ENCODE results near the gene SCG3.
A peak's percentile ranks its signal among the peaks of the same experiment; 100 is the strongest.
"Not testable (repeated sequence)": the region's sequence is repeated elsewhere in the genome, so short reads cannot be mapped to it uniquely, and the experiment has no call there.

The SCG3 gene

DNA sequence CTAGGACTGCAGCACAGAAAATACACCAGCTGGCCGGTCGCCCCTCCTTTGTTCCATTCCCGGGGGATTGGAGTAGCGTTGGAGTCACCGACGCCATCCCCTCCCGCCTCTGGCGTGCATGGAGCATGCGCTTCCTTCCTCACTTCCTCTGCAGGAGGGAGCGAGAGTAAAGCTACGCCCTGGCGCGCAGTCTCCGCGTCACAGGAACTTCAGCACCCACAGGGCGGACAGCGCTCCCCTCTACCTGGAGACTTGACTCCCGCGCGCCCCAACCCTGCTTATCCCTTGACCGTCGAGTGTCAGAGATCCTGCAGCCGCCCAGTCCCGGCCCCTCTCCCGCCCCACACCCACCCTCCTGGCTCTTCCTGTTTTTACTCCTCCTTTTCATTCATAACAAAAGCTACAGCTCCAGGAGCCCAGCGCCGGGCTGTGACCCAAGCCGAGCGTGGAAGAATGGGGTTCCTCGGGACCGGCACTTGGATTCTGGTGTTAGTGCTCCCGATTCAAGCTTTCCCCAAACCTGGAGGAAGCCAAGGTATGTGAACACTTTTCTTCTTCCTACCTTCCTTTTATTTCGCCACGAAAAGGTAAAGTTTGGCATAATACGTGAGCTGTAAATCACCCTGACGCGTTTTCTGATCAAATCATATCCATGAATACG is at the start of gene SCG3:
Gene SCG3 (plus strand): TSS at position 201 of the 661 bp plus-strand sequence. CDS start 253 bp downstream, at position 454.
- Mint-ChIP-seq H3K36me3 (ENCODE audit: low read depth) (no peaks in the 10 kb centered on the region), H3K27ac (no peak within 1 kb of the TSS), H3K9me3 (no peaks in the 10 kb centered on the region), H3K4me1 (no peaks in the 10 kb centered on the region), H3K4me3 (peak within 1 kb of the TSS; percentile 19 to 61 (median 25)), H3K27me3 (ENCODE audit: low read depth) (peaks cover 44% of the 10 kb centered on the region)
- TF ChIP-seq, protein P1, sequence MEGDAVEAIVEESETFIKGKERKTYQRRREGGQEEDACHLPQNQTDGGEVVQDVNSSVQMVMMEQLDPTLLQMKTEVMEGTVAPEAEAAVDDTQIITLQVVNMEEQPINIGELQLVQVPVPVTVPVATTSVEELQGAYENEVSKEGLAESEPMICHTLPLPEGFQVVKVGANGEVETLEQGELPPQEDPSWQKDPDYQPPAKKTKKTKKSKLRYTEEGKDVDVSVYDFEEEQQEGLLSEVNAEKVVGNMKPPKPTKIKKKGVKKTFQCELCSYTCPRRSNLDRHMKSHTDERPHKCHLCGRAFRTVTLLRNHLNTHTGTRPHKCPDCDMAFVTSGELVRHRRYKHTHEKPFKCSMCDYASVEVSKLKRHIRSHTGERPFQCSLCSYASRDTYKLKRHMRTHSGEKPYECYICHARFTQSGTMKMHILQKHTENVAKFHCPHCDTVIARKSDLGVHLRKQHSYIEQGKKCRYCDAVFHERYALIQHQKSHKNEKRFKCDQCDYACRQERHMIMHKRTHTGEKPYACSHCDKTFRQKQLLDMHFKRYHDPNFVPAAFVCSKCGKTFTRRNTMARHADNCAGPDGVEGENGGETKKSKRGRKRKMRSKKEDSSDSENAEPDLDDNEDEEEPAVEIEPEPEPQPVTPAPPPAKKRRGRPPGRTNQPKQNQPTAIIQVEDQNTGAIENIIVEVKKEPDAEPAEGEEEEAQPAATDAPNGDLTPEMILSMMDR (IDR thresholded peaks at IDR 0.05; ENCODE audit: unreplicated experiment in 3 of 3) = no peak

DNA sequence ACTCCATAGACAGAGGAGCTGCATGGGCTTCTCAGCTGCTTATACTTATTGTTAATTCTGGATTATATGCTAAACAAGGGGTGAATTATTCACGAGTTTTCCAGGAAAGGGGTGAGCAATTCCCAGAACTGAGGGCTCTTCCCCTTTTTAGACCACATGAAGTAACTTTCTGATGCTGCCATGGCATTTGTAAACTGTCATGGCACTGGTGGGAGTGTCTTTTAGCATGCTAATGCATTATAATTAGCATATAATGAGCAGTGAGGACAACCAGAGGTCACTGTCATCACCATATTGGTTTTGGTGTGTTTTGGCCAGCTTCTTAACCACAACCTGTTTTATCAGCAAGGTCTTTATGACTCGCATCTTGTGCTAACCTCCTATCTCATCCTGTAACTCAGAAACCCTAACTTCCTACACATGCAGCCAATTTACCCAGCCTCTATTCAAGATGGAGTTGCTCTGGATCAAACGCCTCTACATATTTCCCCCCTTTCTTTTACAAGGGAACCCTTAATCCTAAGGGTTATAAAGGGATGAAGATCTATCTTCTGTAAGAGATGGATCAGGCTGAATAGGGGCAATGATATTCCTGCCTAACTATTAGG is 46.6 kb upstream of the SCG3 start:
- Mint-ChIP-seq H3K27ac (no peak overlapping the region), H3K27me3 (ENCODE audit: low read depth) (no peaks in the 10 kb centered on the region), H3K4me3 (no peak overlapping the region), H3K9me3 (no peaks in the 10 kb centered on the region), H3K4me1 (no peaks in the 10 kb centered on the region), H3K36me3 (ENCODE audit: low read depth) (no peaks in the 10 kb centered on the region)
- TF ChIP-seq, protein P1 (IDR thresholded peaks at IDR 0.05; ENCODE audit: unreplicated experiment in 3 of 3) = no peak

DNA sequence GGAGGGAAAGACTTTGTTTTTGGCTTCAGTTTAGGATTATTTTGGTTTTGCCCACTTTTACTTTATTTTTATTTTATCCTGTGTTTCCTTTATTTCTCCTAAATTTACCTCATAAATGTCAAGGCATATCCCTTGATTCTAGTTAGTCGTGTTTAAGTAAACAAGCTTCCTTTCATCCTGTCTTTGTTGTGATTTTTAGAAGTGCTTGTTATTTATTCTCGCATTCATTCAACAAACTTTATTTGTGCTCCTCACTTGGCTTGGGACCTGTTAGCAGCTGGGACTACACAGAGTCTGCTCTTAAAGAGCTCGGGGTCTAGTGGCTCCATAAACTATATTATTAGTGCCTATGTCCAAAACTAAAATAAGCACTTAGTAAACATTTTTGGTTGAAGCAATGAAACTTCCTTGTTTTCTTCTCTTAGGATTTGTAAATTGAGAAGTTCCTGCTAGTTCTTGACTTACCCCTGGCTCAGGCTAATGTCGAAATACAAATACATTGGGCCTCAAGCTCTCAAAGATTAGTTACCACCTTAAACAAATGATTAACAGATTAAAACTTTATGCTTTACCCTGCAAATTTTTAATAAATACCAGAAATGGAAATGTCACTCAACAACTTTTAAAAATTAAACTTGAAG is 39.7 kb upstream of the SCG3 start:
- TF ChIP-seq, protein P1 (IDR thresholded peaks at IDR 0.05; ENCODE audit: unreplicated experiment in 3 of 3) = no peak
- no peaks in the 10 kb centered on the region for H3K9me3 Mint-ChIP-seq
- H3K36me3 Mint-ChIP-seq (ENCODE audit: low read depth) = no peaks in the 10 kb centered on the region
- H3K27me3 Mint-ChIP-seq (ENCODE audit: low read depth) = no peaks in the 10 kb centered on the region
- peak overlapping the region in 2 of 3 experiments; percentile 49 to 66 for H3K27ac Mint-ChIP-seq
- H3K4me3 Mint-ChIP-seq = no peak overlapping the region
- no peaks in the 10 kb centered on the region for H3K4me1 Mint-ChIP-seq

DNA sequence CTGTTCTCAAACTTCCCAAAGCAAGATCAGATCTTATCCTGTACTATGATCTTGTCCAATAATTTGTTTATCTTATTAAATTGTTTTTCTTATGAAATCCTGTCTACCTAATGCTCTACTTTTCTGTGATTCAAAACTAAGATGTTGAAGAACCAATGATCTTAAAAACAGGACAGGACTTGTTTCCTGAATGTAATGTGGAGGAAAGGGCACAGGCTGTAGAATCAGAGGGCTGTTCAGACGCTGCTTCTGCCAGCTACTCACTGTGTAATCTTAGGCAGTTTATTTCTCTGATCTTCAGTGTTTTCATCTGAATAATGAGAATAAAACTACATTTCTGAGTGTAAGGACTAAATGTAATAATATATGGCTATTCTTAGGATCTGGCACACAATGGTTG is 38.6 kb upstream of the SCG3 start:
- Mint-ChIP-seq H3K9me3 (no peaks in the 10 kb centered on the region), H3K4me1 (no peaks in the 10 kb centered on the region), H3K36me3 (ENCODE audit: low read depth) (no peaks in the 10 kb centered on the region), H3K4me3 (no peak overlapping the region), H3K27me3 (ENCODE audit: low read depth) (no peaks in the 10 kb centered on the region), H3K27ac (no peak overlapping the region)
- TF ChIP-seq, protein P1 (IDR thresholded peaks at IDR 0.05; ENCODE audit: unreplicated experiment in 3 of 3) = no peak

DNA sequence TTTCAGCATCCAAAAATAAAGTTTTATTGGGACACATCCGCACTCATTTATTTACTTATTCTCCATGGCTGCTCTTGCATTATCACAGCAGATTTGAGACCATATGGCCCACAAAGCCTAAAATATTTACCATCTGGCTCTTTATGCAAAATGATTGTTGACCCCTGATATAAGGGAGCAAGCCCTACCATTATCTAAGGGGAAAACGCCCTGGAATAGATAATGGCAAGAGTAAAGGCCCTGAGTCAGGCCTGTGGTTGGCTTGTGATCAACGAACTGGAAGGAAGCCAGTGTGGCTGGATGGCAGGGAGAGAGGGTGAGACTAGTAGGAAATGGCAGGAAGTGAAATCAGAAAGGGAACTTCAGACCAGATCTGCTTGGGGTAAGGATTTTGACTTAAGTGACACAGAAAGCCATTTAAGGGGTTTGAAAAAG is 34.2 kb upstream of the SCG3 start:
- Mint-ChIP-seq H3K27me3 (ENCODE audit: low read depth) (peaks cover 6% of the 10 kb centered on the region), H3K4me3 (no peak overlapping the region), H3K27ac (no peak overlapping the region), H3K36me3 (ENCODE audit: low read depth) (no peaks in the 10 kb centered on the region), H3K9me3 (no peaks in the 10 kb centered on the region), H3K4me1 (no peaks in the 10 kb centered on the region)
- TF ChIP-seq, protein P1 (IDR thresholded peaks at IDR 0.05; ENCODE audit: unreplicated experiment in 3 of 3) = no peak

DNA sequence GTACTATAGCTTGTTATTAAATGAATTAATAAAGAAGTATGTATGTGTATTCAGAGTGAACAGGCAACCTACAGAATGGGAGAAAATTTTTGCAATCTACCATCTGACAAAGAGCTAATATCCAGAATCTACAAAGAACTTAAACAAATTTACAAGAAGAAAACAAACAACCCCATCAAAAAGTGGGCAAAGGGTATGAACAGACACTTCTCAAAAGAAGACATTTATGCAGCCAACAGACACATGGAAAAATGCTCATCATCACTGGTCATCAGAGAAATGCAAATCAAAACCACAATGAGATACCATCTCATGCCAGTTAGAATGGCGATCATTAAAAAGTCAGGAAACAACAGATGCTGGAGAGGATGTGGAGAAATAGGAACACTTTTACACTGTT is 33.2 kb upstream of the SCG3 start:
- not testable (repeated sequence) for H3K27ac Mint-ChIP-seq; H3K9me3 Mint-ChIP-seq; H3K27me3 Mint-ChIP-seq (ENCODE audit: low read depth); H3K4me3 Mint-ChIP-seq; H3K36me3 Mint-ChIP-seq (ENCODE audit: low read depth); H3K4me1 Mint-ChIP-seq

DNA sequence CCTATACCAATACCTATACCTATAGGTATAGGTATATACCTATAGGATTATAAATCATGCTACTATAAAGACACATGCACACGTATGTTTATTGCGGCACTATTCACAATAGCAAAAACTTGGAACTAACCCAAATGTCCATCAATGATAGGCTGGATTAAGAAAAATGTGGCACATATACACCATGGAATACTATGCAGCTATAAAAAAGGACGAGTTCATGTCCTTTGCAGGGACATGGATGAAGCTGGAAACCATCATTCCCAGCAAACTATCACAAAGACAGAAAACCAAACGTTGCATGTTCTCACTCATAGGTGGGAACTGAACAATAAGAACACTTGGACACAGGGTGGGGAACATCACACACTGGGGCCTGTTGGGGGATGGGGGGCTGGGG is 32.7 kb upstream of the SCG3 start:
- not testable (repeated sequence) for H3K27me3 Mint-ChIP-seq (ENCODE audit: low read depth); H3K27ac Mint-ChIP-seq; H3K4me3 Mint-ChIP-seq; H3K4me1 Mint-ChIP-seq; H3K9me3 Mint-ChIP-seq; H3K36me3 Mint-ChIP-seq (ENCODE audit: low read depth)
